Lower leg skin (tissue), 4 donors: Measurements from ENCODE around the gene HS3ST3A1. TPM values are rescaled to one million over a fixed set of nuclear protein-coding genes. Genes with fewer than 3 reads are reported as not detected.

ENCODE experiments used
- DNase-seq, 2 donors: peaks; one replicate each; pipeline ENCODE4 v3.0.0-alpha.2; 2019; ENCODE audit warnings: low spot score in 2 of 2
- H3K4me3 ChIP-seq: fragments of 200-600 bp; sonication (generic); 2 replicates; pipeline ENCODE4 v1.5.1; 2017; ENCODE audit warnings: mild to moderate bottlenecking, low read depth; ENCODE audit not compliant: poor library complexity, severe bottlenecking
- POLR2A ChIP-seq, 2 donors: fragments of 450-650 bp; IDR thresholded peaks; one replicate each; pipeline ENCODE4 v1.6.1; 2016 to 2017; ENCODE audit warnings: antibody characterized with exemption in 2 of 2, mild to moderate bottlenecking in 1 of 2, moderate library complexity in 1 of 2
- WGBS, 2 donors: methylation state at CpG; one replicate each; pipeline ENCODE4 v1.1.5; 2018; 5-methylcytosine and 5-hydroxymethylcytosine counted together
- intact Hi-C: fragments of 100-400 bp; cut with DNase I; formaldehyde crosslinking; loops from one replicate; pipeline ENCODE4 v1.15.0; 2023; ENCODE audit warnings: low total_unique reads
- total RNA-seq, 4 donors: library from RNA; depleted of rRNA; stranded (reverse); fragments of >200 nt; gene quantifications; one replicate each; pipeline ENCODE4 v1.1.0, GENCODE V29; 2016
- TF ChIP-seq, protein P1 (sequence below), 3 donors: fragments of 450-650 bp; IDR thresholded peaks; one replicate each; pipeline ENCODE4 v1.5.1; 2016; ENCODE audit warnings: antibody characterized with exemption in 3 of 3, mild to moderate bottlenecking in 3 of 3, moderate library complexity in 2 of 3

HS3ST3A1 gene
- total RNA-seq, 4 donors from 2014 or later, result 1.4 to 21.2 (median 7.8) TPM

DNA sequence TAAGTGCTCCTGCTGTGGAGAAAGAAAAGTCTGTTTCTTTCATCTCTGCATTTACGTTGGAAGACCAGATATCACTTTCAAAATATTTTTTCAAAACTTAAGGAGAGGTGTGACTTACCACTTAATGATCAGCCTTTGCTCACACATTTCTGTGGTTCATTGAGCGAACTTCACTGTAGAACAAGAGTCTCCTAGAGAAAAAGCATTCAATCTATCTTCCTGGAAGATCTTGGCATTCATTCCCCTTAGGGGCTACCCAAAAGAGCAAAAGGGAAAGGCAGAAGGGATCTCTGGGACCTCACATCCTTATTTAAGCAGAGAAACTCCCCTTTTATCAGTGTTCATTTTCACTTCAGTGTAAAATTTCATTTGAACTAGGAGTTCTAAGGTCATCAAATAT, 61.2 kb downstream of the HS3ST3A1 start:
- WGBS, 2 donors, result 65 to 72% methylated on average over 2 of the region's 2 CpGs
- TF ChIP-seq, protein P1, sequence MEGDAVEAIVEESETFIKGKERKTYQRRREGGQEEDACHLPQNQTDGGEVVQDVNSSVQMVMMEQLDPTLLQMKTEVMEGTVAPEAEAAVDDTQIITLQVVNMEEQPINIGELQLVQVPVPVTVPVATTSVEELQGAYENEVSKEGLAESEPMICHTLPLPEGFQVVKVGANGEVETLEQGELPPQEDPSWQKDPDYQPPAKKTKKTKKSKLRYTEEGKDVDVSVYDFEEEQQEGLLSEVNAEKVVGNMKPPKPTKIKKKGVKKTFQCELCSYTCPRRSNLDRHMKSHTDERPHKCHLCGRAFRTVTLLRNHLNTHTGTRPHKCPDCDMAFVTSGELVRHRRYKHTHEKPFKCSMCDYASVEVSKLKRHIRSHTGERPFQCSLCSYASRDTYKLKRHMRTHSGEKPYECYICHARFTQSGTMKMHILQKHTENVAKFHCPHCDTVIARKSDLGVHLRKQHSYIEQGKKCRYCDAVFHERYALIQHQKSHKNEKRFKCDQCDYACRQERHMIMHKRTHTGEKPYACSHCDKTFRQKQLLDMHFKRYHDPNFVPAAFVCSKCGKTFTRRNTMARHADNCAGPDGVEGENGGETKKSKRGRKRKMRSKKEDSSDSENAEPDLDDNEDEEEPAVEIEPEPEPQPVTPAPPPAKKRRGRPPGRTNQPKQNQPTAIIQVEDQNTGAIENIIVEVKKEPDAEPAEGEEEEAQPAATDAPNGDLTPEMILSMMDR (IDR thresholded peaks at IDR 0.05), result no peak
- TF ChIP-seq POLR2A (IDR thresholded peaks at IDR 0.05), result no peak
- DNase-seq, result no peak
- H3K4me3 ChIP-seq, result no peak overlapping the region
- intact Hi-C loops, result loop anchor here (5.0 kb wide), 1 partner anchor 48 kb away; no protein-coding TSS in a partner anchor

DNA sequence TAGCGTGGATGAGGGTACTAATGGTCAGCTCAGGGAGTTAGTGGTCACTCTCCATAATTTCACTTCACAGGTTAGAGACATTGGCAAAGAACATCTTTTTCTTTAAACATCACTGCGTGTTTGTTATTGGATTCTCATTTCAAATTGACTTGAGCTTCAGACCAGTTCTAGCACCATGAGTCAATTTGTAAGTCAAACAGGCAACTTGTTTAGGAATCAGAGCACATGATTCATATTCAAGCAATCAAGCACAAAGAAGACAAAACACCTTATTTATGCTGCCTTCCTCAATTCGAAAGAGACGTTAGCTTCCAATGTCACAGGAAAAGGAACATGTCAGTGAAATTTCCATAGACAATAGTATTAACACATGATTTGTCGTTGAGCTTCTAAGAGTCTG, 62.3 kb downstream of the HS3ST3A1 start:
- TF ChIP-seq, protein P1 (IDR thresholded peaks at IDR 0.05), result no peak
- H3K4me3 ChIP-seq, result no peak overlapping the region
- 91% methylated on average over 5 of the region's 5 CpGs for WGBS, 2 donors
- no peak for DNase-seq
- intact Hi-C loops, result no loop called here

DNA sequence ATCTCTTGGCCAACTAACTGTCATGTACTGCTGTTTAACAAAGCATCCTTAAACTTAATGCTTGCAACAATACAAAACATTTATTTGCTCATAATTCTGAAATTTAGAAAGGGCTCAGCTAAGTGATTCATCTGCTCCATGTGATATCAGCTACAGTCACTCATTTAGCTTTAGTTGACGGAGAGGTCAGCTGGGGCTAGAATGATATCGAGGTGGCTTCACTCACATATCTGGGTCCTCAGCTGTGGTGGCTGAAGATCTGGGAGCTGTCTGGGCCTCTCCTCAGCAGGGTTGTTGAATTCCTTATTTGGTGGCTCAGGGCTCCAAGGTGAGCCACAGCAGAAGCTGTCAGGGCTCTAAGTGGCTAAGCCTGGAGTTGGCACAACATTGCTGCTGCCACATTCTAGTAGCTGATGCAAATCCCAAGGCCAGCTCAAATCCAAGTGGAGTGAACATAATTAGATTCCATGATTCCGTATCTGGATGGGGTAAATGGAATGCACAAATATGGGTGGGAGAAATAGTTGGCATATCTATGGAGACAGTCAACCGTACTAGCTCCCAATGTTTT, 62.8 kb downstream of the HS3ST3A1 start:
- TF ChIP-seq, protein P1 (IDR thresholded peaks at IDR 0.05), result no peak
- TF ChIP-seq POLR2A (IDR thresholded peaks at IDR 0.05), result no peak
- DNase-seq, result no peak
- no peak overlapping the region for H3K4me3 ChIP-seq
- intact Hi-C loops, result no loop called here
- 96 to 97% methylated on average over 4 of the region's 4 CpGs for WGBS, 2 donors

DNA sequence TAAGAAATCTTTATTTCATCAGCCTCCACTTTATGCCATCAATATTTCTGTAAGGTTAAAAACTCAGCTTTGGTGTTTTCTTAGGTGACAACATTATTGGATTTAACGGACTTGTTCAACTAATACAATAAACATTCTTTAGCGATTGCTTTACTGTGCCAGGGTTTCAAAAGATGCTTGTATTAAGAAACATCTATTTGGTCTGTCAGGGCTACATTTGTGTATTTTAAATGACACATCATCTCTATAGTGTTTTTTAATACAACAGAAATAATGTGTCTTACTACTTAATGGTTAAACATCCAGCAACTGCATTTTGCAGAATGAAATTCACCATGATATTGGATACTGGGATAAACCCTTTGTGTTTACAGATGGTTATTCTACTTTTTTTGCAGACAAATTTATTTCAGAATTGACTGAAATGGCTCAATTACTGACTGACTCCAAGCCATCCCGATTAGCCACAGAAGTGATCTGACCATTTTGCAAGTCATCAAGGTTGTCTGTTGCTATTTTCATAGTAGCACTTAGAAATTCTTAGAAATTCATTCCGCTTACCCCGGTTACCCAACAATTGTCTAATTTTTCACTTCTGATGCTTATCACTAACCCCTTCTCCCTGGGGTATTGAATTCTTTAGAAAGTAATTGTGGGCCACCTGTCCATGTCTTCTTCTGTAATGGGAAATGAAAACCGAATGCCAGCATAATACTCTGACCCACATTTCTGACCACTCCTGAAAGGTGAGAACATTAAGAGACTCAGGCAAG, 63.7 kb downstream of the HS3ST3A1 start:
- no peak for DNase-seq
- WGBS, 2 donors, result 91 to 94% methylated on average over 6 of the region's 6 CpGs
- no peak overlapping the region for H3K4me3 ChIP-seq
- intact Hi-C loops, result no loop called here
- TF ChIP-seq, protein P1 (IDR thresholded peaks at IDR 0.05), result no peak
- no peak for TF ChIP-seq POLR2A (IDR thresholded peaks at IDR 0.05)

DNA sequence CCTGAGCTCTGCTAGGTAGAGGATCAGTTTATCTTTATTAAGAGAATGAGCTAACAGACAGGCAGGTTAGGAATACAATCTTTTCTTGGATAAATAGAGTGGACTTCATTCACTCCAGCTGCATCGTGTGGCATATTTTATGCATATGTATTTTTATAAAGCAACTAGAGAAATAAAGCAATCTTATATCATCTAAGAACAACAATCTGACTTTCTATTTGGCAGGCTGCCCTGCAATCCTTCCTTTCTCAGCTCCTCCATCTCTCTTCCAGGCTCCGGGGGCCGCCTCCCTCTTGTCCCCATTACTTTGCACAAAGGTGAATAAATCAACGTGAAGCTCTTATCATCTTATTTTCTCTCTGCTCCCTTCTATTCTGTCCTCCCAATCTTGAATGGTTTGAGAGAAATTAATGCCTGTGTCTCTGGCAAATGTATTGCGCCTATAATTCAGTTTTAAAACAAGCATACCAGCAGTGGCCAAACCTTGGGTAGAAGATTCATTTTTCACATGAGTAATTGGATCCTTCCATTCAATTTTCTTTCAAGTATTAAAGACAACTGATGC, 64.5 kb downstream of the HS3ST3A1 start:
- intact Hi-C loops, result no loop called here
- DNase-seq, result no peak
- TF ChIP-seq POLR2A (IDR thresholded peaks at IDR 0.05), result no peak
- TF ChIP-seq, protein P1 (IDR thresholded peaks at IDR 0.05), result no peak
- no peak overlapping the region for H3K4me3 ChIP-seq
- WGBS, 2 donors, result 70 to 83% methylated on average over 5 of the region's 5 CpGs
